ENCODE data around the gene BAG3. TPM values are rescaled to one million over a fixed set of nuclear protein-coding genes. Genes with fewer than 3 reads are reported as not detected.
A peak's percentile ranks its signal among the peaks of the same experiment; 100 is the strongest.

BAG3 gene
- total and polyA plus RNA-seq, 9 of the 15 experiments (the other 6 are each of a cell fraction or from before 2014, with no cell fraction given) = 2.6 to 27.4 (median 7.2) TPM

DNA sequence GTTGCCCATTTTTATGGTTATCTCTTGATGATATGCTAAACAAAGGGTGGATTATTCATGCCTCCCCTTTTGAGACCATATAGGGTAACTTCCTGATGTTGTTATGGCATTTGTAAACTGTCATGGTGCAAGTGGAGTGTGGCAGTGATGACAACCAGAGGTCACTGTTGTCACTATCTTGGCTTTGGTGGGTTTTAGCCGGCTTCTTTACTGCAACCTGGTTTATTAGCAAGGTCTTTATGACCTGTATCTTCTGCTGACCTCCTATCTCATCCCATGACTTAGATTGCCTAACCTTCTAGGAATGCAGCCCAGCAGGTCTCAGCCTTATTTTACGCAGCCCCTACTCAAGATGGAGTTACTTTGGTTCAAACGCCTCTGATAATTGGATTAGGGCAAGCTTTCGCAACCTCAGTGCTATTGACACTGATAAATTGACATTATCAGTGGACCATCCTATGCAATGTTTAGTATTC is 36.9 kb downstream of the BAG3 start:
- Histone ChIP-seq H3K79me2 (ENCODE audit: control insufficient read depth, insufficient read depth, low read length) (no peaks in the 10 kb centered on the region), H3K9me1 (ENCODE audit: control insufficient read depth, insufficient read depth, low read length) (no peaks in the 10 kb centered on the region), H4K20me1 (replicated peaks; ENCODE audit: control insufficient read depth, insufficient read depth, low read length) (no peaks in the 10 kb centered on the region), H3K9me3 (replicated peaks; ENCODE audit: control insufficient read depth, insufficient read depth, low read depth, low read length) (no peaks in the 10 kb centered on the region), H3K4me2 (ENCODE audit: insufficient read depth, low read length) (no peak overlapping the region; the same call in 1 of the 2 replicates), H3K9ac (ENCODE audit: insufficient read depth in 1 of 2, low read depth in 2 of 2, low read length in 2 of 2) (no peak overlapping the region), H2AFZ (ENCODE audit: low read depth, low read length) (peak overlapping the region; percentile 81; the same call in 1 of the 2 replicates), H3K36me3 (ENCODE audit: control insufficient read depth, insufficient read depth, low read length) (no peaks in the 10 kb centered on the region), H3K4me1 (replicated peaks in 1 of 2; ENCODE audit: control insufficient read depth in 2 of 2, insufficient read depth in 2 of 2, low read length in 2 of 2) (peaks cover 10 to 13% of the 10 kb centered on the region in 2 experiments; a peak in 4 of 5 replicates), H3K27ac (ENCODE audit: extremely low read depth, low read depth, low read length) (no peak overlapping the region), H3K27me3 (ENCODE audit: control insufficient read depth in 2 of 2, insufficient read depth in 2 of 2, low read length in 2 of 2) (no peaks in the 10 kb centered on the region), H3K4me3 (no peak overlapping the region)
- peak in 1 of 4 experiments; percentile 30 for DNase-seq (ENCODE audit: extremely low read depth in 1 of 4, low spot score in 3 of 4)
- intact Hi-C loops (cut with micrococcal nuclease) (loop anchor here (1.0 to 5.0 kb wide), 5 partner anchors 39 to 649 kb away; partner anchors contain the start of gene INPP5F), in situ Hi-C loops (cut with MboI) (loop anchor here (5.0 kb wide), 1 partner anchor 169 kb away; no protein-coding TSS in a partner anchor)
- no peak for FAIRE-seq
- CTCF ChIA-PET (ENCODE audit: low intra/inter-chr PET ratio) = no interaction called here
- BruUV-seq (replicated peaks) = no TSS peak
- POLR2A ChIA-PET = no interaction called here
- ATAC-seq = no peak
- 43% methylated on average over 4 of the region's 4 CpGs for WGBS (ENCODE audit: insufficient coverage, low coverage, missing lambda C conversion rate)
- TF ChIP-seq STAT5A (IDR thresholded peaks at IDR 0.05; ENCODE audit: borderline replicate concordance, low read length) (no peak), NONO (IDR thresholded peaks at IDR 0.05; ENCODE audit: low read depth in 2 of 2, low read length in 1 of 2) (no peak), RNF2 (IDR thresholded peaks at IDR 0.05) (no peak), SRSF7 (optimal IDR thresholded peaks at IDR 0.05; ENCODE audit: low read depth, low read length) (no peak), MEIS2 (IDR thresholded peaks at IDR 0.05; ENCODE audit: partially characterized antibody) (peak; percentile 35), ZNF77 (CRISPR knock-in tag; IDR thresholded peaks at IDR 0.05) (no peak), JUND (IDR thresholded peaks at IDR 0.05; ENCODE audit: borderline replicate concordance, low read depth, low read length) (no peak), JUND (tag; IDR thresholded peaks at IDR 0.05; ENCODE audit: borderline replicate concordance, low read depth, low read length) (peak; percentile 28; the same call in 1 of the 3 replicates), IRF2 (CRISPR knock-in tag; IDR thresholded peaks at IDR 0.05) (no peak), ZNF445 (CRISPR knock-in tag; IDR thresholded peaks at IDR 0.05; ENCODE audit: low read depth) (no peak), NCOA1 (IDR thresholded peaks at IDR 0.05; ENCODE audit: low read depth) (no peak), ETV1 (tag; conservative IDR thresholded peaks at IDR 0.05; ENCODE audit: low read depth) (peak; percentile 66), KLF1 (tag; IDR thresholded peaks at IDR 0.05) (no peak), SMARCA4 (IDR thresholded peaks at IDR 0.05) (no peak)
- TF ChIP-seq, protein P1, sequence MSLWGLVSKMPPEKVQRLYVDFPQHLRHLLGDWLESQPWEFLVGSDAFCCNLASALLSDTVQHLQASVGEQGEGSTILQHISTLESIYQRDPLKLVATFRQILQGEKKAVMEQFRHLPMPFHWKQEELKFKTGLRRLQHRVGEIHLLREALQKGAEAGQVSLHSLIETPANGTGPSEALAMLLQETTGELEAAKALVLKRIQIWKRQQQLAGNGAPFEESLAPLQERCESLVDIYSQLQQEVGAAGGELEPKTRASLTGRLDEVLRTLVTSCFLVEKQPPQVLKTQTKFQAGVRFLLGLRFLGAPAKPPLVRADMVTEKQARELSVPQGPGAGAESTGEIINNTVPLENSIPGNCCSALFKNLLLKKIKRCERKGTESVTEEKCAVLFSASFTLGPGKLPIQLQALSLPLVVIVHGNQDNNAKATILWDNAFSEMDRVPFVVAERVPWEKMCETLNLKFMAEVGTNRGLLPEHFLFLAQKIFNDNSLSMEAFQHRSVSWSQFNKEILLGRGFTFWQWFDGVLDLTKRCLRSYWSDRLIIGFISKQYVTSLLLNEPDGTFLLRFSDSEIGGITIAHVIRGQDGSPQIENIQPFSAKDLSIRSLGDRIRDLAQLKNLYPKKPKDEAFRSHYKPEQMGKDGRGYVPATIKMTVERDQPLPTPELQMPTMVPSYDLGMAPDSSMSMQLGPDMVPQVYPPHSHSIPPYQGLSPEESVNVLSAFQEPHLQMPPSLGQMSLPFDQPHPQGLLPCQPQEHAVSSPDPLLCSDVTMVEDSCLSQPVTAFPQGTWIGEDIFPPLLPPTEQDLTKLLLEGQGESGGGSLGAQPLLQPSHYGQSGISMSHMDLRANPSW (CRISPR knock-in tag; IDR thresholded peaks at IDR 0.05) = no peak
- TF ChIP-seq, protein P2, sequence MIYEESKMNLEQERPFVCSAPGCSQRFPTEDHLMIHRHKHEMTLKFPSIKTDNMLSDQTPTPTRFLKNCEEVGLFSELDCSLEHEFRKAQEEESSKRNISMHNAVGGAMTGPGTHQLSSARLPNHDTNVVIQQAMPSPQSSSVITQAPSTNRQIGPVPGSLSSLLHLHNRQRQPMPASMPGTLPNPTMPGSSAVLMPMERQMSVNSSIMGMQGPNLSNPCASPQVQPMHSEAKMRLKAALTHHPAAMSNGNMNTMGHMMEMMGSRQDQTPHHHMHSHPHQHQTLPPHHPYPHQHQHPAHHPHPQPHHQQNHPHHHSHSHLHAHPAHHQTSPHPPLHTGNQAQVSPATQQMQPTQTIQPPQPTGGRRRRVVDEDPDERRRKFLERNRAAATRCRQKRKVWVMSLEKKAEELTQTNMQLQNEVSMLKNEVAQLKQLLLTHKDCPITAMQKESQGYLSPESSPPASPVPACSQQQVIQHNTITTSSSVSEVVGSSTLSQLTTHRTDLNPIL (CRISPR knock-in tag; IDR thresholded peaks at IDR 0.05) = peak; percentile 85; the same call in 1 of the 2 replicates
- TF ChIP-seq, protein P3, sequence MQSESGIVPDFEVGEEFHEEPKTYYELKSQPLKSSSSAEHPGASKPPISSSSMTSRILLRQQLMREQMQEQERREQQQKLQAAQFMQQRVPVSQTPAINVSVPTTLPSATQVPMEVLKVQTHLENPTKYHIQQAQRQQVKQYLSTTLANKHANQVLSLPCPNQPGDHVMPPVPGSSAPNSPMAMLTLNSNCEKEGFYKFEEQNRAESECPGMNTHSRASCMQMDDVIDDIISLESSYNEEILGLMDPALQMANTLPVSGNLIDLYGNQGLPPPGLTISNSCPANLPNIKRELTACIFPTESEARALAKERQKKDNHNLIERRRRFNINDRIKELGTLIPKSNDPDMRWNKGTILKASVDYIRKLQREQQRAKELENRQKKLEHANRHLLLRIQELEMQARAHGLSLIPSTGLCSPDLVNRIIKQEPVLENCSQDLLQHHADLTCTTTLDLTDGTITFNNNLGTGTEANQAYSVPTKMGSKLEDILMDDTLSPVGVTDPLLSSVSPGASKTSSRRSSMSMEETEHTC (IDR thresholded peaks at IDR 0.05) = no peak
- TF ChIP-seq, protein P4, sequence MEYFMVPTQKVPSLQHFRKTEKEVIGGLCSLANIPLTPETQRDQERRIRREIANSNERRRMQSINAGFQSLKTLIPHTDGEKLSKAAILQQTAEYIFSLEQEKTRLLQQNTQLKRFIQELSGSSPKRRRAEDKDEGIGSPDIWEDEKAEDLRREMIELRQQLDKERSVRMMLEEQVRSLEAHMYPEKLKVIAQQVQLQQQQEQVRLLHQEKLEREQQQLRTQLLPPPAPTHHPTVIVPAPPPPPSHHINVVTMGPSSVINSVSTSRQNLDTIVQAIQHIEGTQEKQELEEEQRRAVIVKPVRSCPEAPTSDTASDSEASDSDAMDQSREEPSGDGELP (CRISPR knock-in tag; IDR thresholded peaks at IDR 0.05; ENCODE audit: borderline replicate concordance) = no peak
